Right ventricle myocardium inferior (tissue), 1 donor: ENCODE results near the gene SRM. TPM values are rescaled to one million over a fixed set of nuclear protein-coding genes. Genes with fewer than 3 reads are reported as not detected.
"Not testable (repeated sequence)": the region's sequence is repeated elsewhere in the genome, so short reads cannot be mapped to it uniquely, and the experiment has no call there.

Experiments
- ATAC-seq: fragments of 200-7000 bp; cut with Tn5 transposase; one replicate; pipeline ENCODE4 v1.9.1; 2020; ENCODE audit warnings: mild to moderate bottlenecking, moderate library complexity
- DNase-seq: peaks from one replicate; pipeline ENCODE4 v3.0.0; 2021; ENCODE audit errors: missing footprints
- intact Hi-C: fragments of 100-400 bp; cut with DNase I; formaldehyde crosslinking; loops from one replicate; pipeline ENCODE4 v1.11.0; 2022
- total RNA-seq: library from RNA; stranded (reverse); fragmentation: NEBNext Ultra II Directional; extraction: Animal tissue kit (Norgen Biotek cat#: 25700); gene quantifications from one replicate; pipeline ENCODE4 v1.2.1, GENCODE V29; 2021
- donor health status: DM: no; HTN: yes; CAD: no; lungs with severe emphysema.

Gene SRM
- total RNA-seq, 1 donor from 2014 or later, result 54.0 TPM

DNA sequence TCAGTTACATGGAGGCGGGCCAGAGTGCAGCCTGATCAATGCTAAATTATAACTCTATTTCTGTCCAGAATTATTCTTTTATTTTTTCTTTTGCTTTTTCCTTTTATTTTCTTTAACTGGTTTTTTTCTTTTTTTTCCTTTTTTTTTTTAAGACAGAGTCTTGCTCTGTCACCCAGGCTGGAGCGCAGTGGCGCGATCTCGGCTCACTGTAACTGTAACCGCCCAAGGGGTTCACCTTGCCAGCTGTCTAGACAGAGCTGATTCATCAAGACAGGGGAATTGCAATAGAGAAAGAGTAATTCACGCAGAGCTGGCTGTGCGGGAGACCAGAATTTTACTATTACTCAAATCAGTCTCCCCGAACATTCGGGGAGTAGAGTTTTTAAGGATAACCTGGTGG is 8.7 kb downstream of the SRM start:
- DNase-seq, ATAC-seq, intact Hi-C loops: not testable (repeated sequence)

DNA sequence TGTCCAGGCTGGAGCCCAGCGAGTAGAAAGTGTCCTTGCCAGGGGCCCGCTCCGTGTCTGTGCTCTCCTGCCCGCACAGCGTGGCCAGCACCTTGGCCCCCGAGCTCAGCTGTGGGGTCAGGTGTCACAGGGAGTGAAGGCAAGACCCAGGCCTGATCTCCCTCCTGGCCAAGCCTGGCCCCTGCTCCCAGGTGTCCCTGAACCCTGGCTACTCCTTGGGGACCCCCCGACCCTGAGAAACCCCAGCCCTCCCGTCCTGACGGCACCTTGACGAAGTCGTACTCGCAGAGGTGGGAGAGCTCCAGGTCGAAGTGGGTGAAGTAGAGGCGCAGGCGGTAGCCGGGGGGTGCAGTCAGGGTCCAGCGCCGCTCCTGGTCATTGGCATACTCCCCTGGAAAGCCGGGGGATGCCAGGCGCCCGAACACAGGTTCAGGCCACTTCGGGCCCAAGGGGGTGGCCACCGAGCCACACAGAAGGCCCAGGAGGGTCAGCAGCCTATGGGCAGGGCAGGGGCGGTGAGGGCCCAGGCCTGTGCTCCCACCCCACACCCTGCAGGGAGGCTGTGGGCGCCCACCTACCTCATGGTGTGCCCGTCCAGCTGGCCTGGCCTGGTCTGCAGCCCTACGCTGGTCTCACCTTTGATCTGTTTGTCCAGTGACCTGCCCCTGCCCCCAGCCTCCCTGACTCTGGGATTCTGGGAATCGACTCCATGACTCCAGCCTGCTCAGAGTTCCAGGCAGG is 13.0 kb downstream of the SRM start, which contains the start of gene MASP2:
TSS of gene MASP2 (minus strand) at position 615 of the 741 bp plus-strand sequence. CDS start at position 583, 32 bp downstream.
- DNase-seq (no peak), ATAC-seq (no peak)
- intact Hi-C loops, result no loop called here

DNA sequence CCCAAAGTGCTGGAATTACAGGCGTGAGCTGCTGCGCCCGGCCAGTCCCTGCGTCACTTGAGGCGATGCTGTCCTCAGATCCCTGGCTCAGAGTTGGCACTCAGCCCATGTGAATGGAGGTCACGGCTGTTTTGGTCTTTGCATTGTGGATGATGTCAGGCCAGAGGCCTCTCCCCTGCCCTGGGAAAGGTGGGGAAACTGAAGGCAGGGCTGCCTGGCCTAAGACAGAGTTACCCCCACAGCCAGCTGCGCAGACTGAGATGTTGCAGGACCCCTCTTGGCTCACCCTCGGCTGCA is 13.6 kb downstream of the SRM start:
- ATAC-seq, result no peak
- DNase-seq, result no peak
- intact Hi-C loops, result no loop called here

DNA sequence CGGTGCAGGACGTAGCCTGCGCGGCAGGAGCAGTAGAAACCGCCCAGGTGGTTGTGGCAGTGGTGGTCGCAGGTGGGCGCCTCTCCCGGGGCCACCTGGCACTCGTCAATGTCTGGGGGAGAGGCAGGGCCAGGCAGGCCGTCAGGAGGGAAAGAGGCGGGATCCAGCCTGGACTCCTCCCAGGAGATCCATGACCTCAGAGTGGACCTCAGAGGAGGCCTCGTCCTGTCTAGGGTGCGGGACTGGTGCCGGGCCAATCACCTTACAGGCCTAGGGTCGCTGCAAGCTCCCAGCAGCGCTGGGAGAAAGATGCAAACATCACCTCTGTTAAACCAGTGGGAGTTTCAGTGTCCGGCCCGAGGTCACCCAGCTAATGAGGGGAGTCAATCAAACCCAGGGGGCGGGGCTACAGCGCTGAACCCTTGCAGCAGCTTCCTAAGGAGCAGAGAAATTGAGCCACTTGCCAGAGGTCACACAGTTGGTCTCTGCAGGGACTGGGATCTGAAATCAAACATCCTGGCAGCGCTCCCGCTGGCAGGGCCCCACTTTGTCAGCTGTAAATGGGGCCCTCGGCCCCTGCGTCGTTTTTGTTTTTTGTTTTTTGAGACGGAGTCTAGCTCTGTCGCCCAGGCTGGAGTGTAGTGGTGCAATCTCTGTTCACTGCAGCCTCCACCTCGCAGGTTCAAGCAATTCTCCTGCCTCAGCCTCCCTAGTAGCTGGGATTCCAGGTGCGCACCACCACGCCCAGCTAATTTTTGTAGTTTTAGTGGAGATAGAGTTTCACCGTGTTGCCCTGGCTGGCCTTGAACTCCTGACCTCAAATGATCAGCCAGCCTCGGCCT is 14.2 kb downstream of the SRM start:
- intact Hi-C loops, result no loop called here
- no peak for ATAC-seq
- peak; percentile 63 for DNase-seq

DNA sequence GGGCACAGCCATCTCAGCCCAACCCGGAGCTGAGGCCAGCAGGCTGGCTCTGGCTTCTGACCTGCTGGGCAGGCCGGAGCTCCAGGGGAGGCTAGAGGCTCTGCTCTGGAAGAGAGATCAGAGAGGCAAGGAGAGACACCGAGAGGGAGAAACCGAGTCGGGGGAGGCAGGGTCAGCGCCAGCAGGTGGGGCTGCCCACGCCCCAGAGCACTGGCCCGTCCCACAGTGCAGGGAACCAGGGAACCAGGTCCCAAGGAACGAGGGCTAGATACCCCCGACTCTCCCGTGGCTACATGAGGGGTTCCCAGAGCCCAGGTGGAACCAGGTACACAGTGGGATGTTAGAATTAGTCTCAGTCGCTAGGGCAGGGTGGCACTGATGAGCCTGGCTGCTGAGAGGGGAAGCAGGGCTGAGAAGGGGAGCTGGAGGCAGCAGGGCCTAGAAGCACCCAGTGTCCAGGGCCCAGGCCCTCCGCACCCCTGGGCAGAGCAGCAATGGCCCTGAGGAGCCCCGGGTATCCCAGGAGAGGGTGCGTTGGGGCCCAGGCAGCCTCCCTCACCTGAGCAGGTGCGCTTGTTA is 14.9 kb downstream of the SRM start:
- ATAC-seq, result no peak
- no peak for DNase-seq
- intact Hi-C loops, result no loop called here

DNA sequence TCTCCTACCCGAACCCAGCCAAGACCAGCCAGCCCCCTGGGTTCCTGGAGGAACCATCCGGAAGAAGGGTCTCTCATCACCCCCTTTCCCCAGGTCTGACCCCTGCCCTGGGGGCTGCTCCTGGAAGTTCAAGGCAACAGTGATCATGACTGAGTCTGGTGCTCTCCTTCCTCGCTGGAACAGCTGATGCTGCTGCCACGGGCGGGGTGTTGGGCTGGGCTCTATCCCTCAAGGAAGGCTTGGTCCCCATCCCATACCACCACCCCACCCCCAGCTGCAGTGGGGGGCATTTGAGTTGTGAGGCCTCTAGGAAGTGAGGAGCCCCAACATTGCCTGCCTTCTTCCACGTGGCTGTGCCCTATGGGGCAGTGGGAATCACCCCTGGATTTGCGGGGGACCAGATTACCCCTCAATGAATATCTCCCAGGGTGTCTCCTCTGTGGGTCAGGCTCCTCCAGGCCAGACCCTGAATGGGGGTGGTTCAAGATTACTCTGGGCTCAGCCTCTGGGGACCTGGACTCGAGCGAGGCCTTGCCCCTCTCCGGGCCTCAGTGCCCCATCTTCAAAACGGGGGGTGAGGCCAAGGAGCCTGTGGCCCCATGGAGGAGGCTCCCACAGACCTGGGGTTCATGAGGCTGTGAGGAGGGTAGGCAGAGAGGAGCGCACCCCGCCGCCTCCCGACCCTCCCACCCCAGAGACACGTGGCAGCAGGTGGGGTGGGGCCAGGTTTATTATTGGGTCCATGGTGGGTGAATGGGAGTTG is 15.6 kb downstream of the SRM start:
- ATAC-seq (no peak), DNase-seq (no peak)
- intact Hi-C loops, result no loop called here

DNA sequence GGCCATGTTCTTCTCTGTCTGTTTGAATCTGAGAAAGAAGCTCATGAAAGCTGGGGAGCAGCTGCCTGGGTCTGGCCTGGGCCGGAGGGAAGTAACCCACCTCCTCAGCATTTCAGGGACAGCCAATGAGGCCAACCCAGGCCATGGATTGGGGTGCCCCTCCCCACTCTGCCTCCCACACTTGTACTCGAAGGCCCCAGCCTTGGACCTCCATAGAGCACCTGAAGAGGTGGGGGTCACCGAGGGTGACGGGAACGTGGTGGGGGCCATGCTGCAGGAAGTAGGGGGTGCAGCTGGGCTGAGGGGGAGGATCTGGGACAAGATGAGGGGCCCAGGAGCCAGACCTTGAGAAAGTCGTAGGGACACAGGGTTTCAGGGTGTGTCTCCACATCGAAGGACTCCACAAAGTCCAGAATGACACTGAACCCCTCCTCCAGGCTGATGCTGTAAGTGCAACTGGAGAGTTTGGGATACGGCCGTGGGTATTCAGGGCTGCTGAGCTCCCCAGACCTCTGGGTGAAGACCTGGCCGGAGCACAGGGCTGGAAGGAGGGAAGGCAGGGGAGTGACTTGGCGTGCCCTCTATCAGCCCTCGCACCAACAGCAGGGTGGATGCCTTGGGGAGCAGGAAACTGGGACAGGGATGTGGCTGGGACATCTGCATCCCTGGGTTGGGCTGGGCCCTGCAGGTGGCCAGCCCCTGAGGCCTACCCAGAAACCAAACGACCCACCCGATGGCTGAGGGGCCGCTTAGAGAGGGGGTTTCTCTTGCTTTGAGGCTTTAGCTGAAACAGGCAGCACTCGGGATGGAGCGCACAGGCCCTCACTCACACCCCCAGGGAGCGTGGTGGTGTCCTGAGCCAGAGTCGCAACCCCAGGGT is 16.6 kb downstream of the SRM start:
- ATAC-seq, result no peak
- intact Hi-C loops, result no loop called here
- DNase-seq, result no peak

DNA sequence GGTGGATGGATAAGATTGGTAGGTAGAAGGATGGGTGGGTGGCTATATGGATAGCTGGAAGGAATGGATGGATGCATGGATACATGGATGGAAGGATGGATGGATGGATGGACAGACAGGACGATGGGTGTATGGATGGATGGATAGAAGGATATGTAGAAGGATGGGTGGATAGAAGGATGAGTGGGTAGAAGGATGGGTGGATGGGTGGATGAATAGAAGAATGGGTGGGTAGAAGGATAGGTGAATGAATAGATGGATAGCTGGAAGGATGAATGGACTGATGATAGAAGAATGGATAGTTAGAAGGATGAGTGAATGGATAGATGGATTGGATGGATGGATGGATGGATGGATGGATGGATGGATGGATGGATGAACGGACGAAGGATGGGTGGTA is 17.8 kb downstream of the SRM start:
- intact Hi-C loops, result no loop called here
- DNase-seq (no peak), ATAC-seq (no peak)

DNA sequence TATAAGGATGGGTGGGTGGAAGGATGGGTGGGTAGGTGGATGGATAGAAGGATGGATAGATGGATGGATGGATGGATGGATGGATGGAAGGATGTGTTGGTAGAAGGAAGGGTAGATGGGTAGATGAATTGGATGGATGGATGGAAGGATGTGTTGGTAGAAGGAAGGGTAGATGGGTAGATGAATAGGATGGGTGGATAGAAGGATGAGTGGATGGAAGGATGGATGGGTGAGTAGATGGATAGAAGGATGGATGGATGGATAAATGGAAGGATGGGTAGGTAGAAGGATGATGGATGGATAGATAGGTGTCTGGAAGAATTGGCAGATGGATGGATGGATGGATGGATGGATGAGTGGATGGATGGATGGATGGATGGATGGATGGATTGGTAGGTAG is 18.8 kb downstream of the SRM start:
- DNase-seq, result no peak
- no peak for ATAC-seq
- intact Hi-C loops, result no loop called here

DNA sequence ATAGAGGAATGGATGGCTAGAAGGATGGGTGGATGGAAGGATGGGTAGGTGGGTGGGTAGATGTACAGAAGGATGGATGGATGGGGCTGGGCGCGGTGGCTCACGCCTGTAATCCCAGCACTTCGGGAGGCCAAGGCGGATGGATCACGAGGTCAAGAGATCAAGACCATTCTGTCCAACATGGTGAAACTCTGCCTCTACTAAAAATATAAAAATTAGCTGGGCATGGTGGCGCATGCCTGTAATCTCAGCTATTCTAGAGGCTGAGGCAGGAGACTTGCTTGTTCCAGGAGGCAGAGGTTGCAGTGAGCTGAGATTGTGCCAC is 19.8 kb downstream of the SRM start:
- DNase-seq, ATAC-seq, intact Hi-C loops: not testable (repeated sequence)

DNA sequence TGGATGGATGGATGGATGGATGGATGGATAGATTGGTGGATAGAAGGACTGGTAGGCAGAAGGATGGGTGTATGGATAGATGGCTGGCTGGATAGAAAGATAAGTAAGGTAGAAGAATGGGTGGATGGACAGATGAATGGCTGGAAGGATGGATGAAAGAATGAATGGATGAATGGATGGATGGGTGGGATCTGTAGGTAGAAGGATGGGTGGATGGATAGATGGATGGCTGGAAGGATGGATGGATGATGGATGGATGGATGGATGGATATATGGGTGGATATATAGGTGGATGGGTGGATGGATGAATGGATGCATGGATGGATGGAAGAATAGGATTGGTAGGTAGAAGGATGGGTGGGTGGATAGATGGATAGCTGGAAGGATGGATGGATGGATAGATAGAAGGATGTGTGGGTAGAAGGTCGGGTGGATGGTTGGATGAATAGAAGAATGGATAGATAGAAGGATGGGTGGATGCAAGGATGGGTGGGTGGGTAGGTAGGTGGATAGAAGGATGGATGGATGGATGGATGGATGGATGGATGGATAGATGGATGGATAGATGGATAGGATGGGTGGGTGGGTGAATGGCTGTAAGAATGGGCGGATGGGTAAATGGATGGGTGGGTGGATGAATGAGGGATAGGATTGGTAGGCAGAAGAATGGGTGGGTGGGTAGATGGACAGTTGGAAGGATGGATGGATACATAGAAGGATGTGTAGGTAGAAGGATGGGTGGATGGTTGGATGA is 20.3 kb downstream of the SRM start:
- no peak for ATAC-seq
- intact Hi-C loops, result no loop called here
- no peak for DNase-seq

DNA sequence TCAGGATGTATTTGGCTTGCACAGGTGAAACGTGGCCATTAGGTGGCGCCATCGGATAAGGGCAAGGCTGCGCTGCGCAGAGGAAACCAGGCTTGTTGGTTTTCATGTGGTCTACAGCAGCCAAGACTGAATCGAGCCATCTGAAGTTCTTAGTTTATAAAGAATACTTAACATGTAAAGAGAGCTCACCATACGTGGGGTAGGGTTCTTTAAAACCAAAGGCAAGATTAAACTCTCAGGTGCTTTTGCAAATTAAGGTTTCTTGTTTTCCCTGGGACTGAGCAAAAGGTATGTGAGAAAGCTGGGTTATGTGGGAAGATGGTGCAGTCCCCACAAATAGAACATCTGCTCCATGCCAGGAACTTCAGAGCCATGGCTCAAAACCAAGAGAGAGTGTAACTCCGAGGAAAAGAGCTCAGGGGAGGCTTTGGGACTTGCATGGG is 22.1 kb downstream of the SRM start:
- ATAC-seq (peak; percentile 94), DNase-seq (peak; percentile 93)
- intact Hi-C loops, result loop anchor here (1.0 kb wide), 1 partner anchor 605 kb away; no protein-coding TSS in a partner anchor

DNA sequence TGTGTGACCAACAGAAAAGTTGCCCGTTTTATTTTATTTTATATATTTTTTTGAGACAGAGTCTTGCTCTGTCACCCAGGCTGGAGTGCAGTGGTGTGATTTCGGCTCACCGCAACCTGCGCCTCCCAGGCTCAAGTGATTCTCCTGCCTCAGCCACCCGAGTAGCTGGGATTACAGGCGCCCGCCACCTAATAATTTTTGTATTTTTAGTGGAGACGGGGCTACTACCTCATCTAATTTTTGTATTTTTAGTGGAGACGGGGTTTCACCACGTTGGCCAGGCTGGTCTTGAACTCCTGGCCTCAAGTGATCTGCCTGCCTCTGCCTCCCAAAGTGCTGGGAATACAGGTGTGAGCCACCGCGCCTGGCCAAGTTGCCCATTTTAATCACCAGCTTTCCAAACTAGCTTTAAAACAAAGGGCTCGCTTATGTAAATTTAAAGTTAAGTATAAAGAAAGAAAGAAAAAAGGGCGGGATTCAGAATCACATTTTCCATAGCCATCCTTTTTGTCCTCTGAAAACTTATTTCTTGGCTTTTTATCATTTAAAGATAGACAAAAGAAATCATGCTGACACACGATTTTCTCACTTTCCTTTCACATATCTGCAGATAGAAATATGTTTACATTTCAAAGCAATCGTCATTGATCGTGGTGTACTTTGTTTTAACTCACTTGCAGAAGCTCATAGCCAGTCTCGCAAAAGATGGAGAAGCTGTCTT is 22.6 kb downstream of the SRM start:
- ATAC-seq, DNase-seq: not testable (repeated sequence)
- intact Hi-C loops, result loop anchor here (1.0 kb wide), 1 partner anchor 605 kb away; no protein-coding TSS in a partner anchor

DNA sequence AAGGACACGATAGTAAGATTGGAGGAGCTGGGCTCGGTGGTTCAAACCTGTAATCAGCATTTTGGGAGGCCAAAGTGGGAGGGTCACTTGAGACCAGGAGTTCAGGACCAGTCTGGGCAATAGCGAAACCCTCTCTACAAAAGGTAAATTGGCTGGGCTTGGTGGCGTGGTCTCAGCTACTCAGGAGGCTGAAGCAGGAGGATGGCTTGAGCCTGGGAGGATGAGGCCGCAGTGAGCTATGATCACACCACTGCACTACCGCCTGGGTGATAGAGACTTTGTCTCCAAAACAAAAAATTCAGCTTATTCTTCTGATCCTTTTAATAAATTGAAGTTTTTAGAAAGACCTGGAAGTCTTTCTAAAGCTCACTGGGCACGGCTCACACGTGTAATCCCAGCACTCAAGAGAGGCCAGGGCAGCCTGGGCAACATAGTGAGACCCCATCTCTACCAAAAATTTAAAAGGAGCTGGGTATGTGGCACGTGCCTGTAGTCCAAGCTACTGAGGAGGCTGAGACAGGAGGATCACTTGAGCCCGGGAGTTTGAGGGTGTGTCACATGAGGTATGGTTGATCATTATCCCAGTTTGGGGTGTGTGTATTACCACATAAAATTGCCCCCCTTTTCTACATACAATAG is 28.1 kb downstream of the SRM start:
- ATAC-seq, result no peak
- no peak for DNase-seq
- intact Hi-C loops, result no loop called here

DNA sequence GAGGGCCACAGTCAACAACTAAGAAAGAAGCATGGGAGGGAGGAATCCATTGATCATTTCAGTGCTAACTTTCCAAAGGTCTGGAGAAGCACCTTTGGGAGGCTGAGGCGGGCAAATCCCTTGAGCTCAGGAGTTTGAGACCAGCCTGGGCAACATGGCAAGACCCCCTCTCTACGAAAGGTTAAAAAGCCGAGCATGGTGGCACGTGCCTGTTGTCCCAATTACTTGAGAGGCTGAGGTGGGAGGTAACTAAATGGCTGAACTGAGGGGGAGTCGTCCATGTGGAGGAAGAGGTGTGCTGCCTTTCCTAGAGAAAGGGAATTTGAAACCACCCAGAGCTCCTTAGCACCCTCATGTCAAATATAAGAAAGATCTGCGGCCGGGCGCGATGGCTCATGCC is 29.0 kb downstream of the SRM start:
- DNase-seq (no peak), ATAC-seq (no peak)
- intact Hi-C loops, result no loop called here

DNA sequence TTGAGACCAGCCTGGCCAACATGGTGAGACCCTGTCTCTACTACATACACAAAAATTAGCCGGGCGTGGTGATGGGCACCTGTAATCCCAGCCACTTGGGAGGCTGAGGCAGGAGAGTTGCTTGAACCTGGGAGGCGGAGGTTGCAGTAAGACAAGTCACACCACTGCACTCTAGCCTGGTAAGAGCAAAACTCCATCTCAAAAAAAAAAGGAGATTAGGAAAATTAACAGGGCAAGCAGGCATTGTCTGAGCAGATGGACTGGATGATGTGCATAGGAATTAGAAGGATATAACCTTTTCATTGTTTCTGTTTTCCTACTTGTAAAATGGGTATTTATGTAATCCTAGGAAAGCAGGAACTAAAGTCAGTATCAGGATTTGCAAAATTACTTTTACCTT is 31.8 kb downstream of the SRM start:
- DNase-seq (no peak), ATAC-seq (no peak)
- intact Hi-C loops, result no loop called here

DNA sequence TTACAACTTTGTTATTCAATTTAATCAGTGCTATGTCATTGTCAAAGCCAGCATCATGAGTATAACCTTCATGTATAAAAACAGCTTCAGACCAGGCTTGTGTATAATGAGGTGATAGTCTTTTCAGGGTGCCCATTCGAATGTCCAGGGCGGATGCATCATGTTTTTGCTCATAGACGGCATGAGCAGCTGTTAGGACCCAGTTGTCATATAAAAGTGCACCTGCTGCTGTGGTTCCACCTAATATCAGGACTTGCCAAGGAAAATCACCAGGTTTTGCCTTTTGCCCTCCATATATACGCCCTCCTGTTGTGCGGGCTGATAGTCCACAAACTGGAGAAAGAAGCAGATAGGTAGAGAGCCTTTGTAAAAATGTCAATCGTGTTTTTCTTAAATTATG is 32.5 kb downstream of the SRM start:
- ATAC-seq, result no peak
- intact Hi-C loops, result no loop called here
- DNase-seq, result no peak
